SKM-1 treated with dmso at 0.1 percent for 144 hours (cell line): ENCODE results near the gene CEP162.
"Not testable (repeated sequence)": the region's sequence is repeated elsewhere in the genome, so short reads cannot be mapped to it uniquely, and the experiment has no call there.

Experiments used
- DNase-seq: peaks from one replicate; lab custom pipeline; 2025; ENCODE audit not compliant: unreplicated experiment; lab: John Stamatoyannopoulos, UW

CEP162 gene

GRCh38 chr6:84089081-84089480 lies 138.4 kb downstream of the CEP162 start:
- DNase-seq: no peak

- DNase-seq: no peak
Observed at GRCh38 chr6:84086545-84087429, 140.7 kb downstream of the CEP162 start.

- no peak for DNase-seq
Observed at GRCh38 chr6:84086056-84086455, 141.4 kb downstream of the CEP162 start.

GRCh38 chr6:84084705-84085104 lies 142.7 kb downstream of the CEP162 start:
- not testable (repeated sequence) for DNase-seq

- DNase-seq: no peak
Observed at GRCh38 chr6:84082689-84083265, 144.7 kb downstream of the CEP162 start.

GRCh38 chr6:84081222-84081621 lies 146.2 kb downstream of the CEP162 start:
- no peak for DNase-seq

- no peak for DNase-seq
Observed at GRCh38 chr6:84078335-84078734, 149.1 kb downstream of the CEP162 start.

GRCh38 chr6:84077645-84078044 lies 149.8 kb downstream of the CEP162 start:
- DNase-seq: no peak

GRCh38 chr6:84074988-84075781 lies 152.3 kb downstream of the CEP162 start:
- DNase-seq: no peak
